Fibroblast of peridontal ligament (primary cell): ENCODE results near the gene MBNL1.
A peak's percentile ranks its signal among the peaks of the same experiment; 100 is the strongest.

Source experiments
- DNase-seq: peaks from one replicate; pipeline ENCODE4 v3.0.0-alpha.2; 2010; ENCODE audit errors: extremely low read depth

Gene MBNL1

GRCh38 chr3:152276681-152277080, 8.0 kb downstream of the MBNL1 start:
- DNase-seq: no peak

- no peak for DNase-seq
These were observed 8.5 kb downstream of the MBNL1 start for GRCh38 chr3:152277198-152277597.

DNA sequence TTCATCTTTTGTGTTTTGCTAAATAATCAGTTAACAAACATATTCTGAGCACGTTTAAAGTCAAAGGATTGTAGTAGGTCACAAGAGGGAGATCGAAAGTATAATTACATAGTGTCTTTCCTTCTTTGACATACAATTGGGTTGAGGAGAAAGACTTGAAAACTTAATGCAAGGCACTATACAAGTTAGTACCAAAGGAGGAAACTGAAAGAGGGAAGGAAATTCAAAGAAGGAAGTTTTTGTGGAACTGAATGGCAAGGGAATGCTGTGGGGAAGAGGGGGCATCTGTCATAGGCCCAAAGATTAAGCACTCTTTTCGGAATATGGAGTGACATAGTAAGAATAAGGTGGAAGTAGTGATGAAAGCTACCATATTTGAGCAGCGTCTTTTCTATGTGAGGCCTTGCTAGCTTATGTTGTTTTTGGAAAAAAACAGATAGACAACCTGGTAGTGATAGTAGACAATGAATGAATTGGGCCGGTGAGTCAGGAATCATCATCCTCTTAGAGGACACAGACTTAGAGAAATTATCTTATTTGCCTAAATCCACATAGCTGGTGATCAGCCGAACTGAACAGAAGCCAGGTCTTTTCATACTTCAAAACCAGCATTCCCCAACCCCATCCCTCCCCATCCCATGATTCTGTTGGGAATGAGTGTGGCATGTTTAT, 10.2 kb downstream of the MBNL1 start:
- no peak for DNase-seq

- DNase-seq: no peak
These were observed 10.8 kb downstream of the MBNL1 start for GRCh38 chr3:152279479-152279878.

- DNase-seq: no peak
These were observed 11.8 kb downstream of the MBNL1 start for GRCh38 chr3:152280539-152280938.

DNA sequence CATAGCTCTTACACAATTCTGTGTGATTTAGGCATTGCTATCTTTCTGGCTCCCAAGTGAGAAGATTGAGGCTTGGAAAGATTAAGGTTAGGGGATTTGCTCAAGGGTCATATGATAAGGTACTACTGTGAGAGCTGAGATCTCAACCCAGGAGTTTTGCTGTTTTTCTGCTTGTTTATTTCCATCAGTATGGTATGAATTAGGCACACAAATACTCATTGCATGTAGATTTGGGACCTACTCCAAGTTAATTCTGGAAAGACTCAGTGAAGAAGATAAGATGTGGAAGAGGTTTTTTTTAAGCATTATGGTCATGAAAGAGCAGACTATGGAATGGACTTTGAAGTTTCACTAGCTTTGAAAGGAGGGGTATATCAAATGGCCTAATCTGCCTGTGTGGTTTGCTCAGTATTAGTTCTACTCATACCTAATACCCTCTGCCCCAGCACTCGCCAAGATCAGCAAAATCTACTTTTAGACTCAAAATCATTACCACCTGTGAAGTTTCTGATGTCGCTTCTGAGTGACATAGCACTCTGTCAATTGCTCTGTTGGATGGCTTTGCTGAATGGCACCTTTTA, 12.5 kb downstream of the MBNL1 start:
- DNase-seq: peak; percentile 51

GRCh38 chr3:152282813-152283212, 14.1 kb downstream of the MBNL1 start:
- no peak for DNase-seq

GRCh38 chr3:152283492-152284381, 15.0 kb downstream of the MBNL1 start:
- DNase-seq: no peak

DNA sequence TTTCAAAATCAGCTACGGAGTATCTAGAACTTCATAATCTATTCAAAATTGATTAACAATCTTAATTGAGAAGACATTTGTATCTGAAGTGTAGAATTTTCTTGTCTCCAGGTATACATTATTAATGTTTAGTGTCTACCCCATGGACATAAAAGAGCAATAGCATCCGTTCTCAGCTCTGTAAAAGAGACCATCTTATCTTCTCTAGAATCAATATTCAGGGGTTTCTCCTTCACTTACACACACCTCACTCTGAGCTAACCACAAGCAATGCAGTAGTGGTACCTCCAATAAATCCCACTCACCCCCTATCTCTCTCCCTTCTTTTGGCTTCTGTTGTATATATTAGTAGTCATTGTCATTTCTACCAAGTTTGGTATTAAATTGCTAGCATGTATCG, 16.2 kb downstream of the MBNL1 start:
- no peak for DNase-seq

GRCh38 chr3:152285509-152285908, 16.8 kb downstream of the MBNL1 start:
- DNase-seq: no peak

GRCh38 chr3:152287898-152288576, 19.3 kb downstream of the MBNL1 start:
- DNase-seq: no peak

DNA sequence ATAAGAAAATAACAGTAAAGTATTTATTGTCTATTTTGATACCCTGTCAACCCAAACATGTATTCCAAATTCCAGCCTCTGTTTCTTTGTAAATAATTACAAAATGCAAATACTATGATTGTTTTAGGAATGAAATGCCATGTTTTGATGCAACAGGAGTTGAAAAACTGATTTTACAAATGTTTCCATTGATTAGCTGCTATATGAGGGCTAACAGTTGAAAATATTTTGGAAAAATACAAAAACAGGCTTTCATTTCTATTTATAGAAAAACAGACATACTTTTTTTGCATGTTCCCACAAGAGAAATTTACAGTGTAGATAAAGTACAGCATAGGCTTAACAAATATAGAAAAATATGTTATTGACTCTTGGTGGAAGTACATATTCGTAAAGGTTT, 20.0 kb downstream of the MBNL1 start:
- DNase-seq: no peak

DNA sequence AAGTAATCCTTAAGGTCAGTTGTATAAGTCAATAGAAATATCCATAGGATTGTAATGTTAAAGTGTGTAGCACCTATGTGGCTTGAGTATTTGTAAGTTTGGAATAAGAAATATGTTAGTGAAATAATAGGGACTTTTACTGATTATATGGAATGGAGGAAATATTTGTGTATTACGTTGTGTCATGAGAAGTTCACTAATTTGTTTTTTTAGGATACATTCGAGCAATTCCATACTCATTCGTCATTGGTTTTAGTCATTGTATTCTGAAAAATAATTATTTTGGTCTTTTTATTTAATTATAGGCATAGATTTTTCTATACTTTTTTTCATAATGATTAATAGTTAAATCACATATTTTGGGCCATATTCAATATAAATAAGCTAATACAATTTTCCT, 21.0 kb downstream of the MBNL1 start:
- no peak for DNase-seq

GRCh38 chr3:152290374-152290773, 21.6 kb downstream of the MBNL1 start:
- no peak for DNase-seq

DNA sequence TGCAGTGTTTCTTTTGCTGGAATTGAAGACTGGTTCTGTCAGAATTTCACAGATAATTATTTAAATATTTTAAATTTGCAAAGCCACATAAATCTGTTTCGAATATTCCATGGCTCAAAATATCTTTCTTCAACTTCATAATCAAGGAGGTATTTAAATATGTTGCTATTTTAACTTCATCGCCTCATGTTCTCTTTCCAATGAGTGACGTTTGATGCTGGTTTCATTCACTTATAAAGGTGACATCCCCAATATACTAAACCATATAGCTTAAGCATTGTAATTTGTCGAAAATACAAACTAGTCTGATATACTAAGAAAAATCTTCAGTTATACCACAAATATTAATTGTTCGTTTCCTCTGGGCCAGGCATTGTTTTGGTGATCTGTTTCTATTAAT, 22.5 kb downstream of the MBNL1 start:
- DNase-seq: no peak

DNA sequence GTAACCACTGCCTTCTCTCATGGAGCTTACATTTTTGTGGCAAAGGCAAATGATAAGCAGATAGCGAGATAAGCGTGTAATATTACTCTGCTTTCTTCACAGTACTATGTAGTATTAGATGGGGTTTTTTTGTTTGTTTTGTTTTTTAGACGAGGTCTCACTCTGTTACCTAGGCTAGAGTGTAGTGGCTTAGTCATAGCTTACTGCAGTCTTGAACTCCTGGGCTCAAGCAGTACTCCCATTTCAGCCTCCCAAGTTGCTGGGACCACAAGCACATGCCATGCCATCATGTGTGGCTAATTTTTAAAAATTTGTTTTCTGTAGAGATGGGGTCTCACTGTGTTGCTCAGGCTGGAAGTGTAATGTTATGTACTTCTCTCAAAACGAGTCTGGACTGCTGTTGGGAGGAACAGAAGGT, 22.9 kb downstream of the MBNL1 start:
- DNase-seq: no peak

GRCh38 chr3:152292366-152292765, 23.6 kb downstream of the MBNL1 start:
- DNase-seq: no peak

DNA sequence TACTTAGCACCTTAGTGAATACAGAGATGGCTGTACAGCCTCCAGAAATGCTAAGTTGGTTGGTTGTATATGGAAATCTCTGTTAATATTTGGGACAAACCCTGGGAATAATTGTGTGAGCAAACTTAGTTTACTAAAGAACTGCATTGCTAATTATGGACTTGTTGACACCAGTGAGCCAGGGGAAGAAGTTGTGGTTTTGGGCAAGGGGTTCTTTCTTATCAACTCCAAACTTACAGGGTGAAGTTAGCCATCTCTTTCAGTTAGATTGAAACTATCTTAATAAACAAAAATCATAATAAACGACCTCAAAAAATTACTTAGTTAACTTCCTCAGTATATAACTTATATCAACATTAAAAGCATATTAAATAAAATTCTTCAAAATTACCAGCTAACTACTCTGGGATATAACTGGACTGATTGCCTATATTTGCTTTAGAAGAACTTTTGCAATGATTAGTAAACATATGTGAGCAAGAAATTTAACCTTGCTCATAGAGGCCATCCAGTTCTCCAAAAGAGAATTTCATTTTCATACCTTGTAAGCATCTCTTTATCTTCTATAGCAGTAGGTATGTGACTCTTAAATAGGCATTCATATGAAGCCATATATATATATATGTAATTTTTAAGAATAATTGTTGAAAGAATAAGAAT, 24.7 kb downstream of the MBNL1 start:
- no peak for DNase-seq

- no peak for DNase-seq
These were observed 26.6 kb downstream of the MBNL1 start for GRCh38 chr3:152295344-152295743.

- no peak for DNase-seq
These were observed 27.1 kb downstream of the MBNL1 start for GRCh38 chr3:152295806-152296205.

DNA sequence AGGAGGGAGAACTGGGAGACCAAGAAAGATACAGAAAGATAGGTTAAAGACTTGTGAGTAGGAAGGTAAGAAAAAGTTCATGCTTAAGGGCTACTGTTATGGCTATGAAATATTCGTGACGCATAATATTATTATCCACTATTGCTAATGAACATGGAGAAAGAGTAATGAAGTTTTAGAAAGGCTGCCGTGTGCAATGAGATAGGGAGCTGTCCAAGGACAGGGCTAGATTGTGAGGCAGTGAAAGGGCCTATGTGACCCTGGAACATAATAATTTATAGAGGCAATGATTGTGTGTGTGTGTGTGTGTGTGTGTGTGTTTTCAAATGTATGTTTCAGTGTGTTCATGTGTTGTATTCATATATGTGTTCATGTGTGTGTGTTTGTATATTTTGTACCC, 27.7 kb downstream of the MBNL1 start:
- no peak for DNase-seq

- DNase-seq: no peak
These were observed 28.2 kb downstream of the MBNL1 start for GRCh38 chr3:152296971-152297370.
